Stomach (tissue), 4 donors: ENCODE measurements around the gene MT1F.

Experiments
- EP300 ChIP-seq: sonication (generic); formaldehyde crosslinking; IDR thresholded peaks from one replicate; pipeline ENCODE4 v1.6.1; 2017; ENCODE audit warnings: antibody characterized with exemption
- POLR2A ChIP-seq, 4 donors: fragments of 450-650 bp; IDR thresholded peaks; one replicate each; pipeline ENCODE4 v1.6.1; 2016; ENCODE audit warnings: antibody characterized with exemption in 4 of 4, control low read depth in 2 of 4, mild to moderate bottlenecking in 1 of 4, moderate library complexity in 1 of 4
- POLR2AphosphoS5 ChIP-seq, 3 donors: sonication (generic); formaldehyde crosslinking; IDR thresholded peaks; one replicate each; pipeline ENCODE4 v1.6.1; 2016; ENCODE audit warnings: antibody characterized with exemption in 3 of 3
- TF ChIP-seq, protein P1 (sequence below), 7 experiments: fragments of 450-650 bp in 4 of 7; fragments of 200-600 bp in 3 of 7; sonication (generic) in 3 of 7; IDR thresholded peaks; one replicate each; pipeline ENCODE4 v1.5.1; 2016 to 2019; ENCODE audit warnings: antibody characterized with exemption in 7 of 7, control low read depth in 2 of 7, mild to moderate bottlenecking in 1 of 7

DNA sequence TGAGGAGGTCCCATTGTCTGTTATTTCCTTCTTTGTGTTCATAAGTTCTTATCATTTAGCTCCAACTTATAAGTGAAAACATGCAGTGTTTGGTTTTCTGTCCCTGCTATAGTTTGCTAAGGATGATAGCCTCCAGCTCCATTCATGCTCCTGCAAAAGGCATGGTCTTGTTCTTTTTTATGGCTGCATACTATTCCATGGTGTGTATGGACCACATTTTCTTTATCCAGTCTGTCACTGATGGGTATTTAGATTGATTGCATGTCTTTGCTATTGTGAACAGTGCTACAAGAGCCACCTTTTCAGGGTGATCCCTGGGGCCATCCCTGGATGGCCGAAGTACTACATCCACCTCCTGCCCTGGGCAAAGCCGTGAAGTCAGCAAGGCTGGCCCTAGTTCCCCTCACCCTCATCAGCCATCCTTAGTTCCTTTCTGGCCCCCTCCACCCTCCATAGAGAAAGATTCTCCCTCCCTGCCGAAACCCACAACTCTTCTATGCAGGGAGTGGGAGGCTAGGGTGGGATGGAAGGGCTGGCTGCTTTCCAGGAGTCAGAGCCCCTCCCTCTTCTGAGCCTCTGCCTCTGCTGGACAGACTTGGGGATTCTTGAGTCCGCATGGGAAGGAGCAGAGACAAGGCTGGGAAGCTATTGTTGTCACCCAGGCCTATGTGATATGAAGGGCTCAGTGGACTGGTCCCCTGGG lies 32.8 kb downstream of the MT1F start:
- TF ChIP-seq, protein P1, sequence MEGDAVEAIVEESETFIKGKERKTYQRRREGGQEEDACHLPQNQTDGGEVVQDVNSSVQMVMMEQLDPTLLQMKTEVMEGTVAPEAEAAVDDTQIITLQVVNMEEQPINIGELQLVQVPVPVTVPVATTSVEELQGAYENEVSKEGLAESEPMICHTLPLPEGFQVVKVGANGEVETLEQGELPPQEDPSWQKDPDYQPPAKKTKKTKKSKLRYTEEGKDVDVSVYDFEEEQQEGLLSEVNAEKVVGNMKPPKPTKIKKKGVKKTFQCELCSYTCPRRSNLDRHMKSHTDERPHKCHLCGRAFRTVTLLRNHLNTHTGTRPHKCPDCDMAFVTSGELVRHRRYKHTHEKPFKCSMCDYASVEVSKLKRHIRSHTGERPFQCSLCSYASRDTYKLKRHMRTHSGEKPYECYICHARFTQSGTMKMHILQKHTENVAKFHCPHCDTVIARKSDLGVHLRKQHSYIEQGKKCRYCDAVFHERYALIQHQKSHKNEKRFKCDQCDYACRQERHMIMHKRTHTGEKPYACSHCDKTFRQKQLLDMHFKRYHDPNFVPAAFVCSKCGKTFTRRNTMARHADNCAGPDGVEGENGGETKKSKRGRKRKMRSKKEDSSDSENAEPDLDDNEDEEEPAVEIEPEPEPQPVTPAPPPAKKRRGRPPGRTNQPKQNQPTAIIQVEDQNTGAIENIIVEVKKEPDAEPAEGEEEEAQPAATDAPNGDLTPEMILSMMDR (IDR thresholded peaks at IDR 0.05) = no peak
- TF ChIP-seq POLR2A (IDR thresholded peaks at IDR 0.05) = no peak
- TF ChIP-seq EP300 = no peak
- no peak for TF ChIP-seq POLR2AphosphoS5 (IDR thresholded peaks at IDR 0.05)
